Tibial nerve (tissue), 3 donors: Measurements from ENCODE around the gene OR2B2.

Experiments used
- POLR2A ChIP-seq, 2 donors: fragments of 450-650 bp; IDR thresholded peaks; one replicate each; pipeline ENCODE4 v1.6.1; 2017; ENCODE audit warnings: antibody characterized with exemption in 2 of 2, mild to moderate bottlenecking in 2 of 2, moderate library complexity in 2 of 2
- TF ChIP-seq, protein P1 (sequence below), 5 experiments: fragments of 200-600 bp in 3 of 5; fragments of 450-650 bp in 2 of 5; sonication (generic) in 3 of 5; IDR thresholded peaks; one replicate each; pipeline ENCODE4 v1.5.1; 2016 to 2019; ENCODE audit warnings: antibody characterized with exemption in 5 of 5, mild to moderate bottlenecking in 3 of 5, moderate library complexity in 2 of 5

GRCh38 chr6:27902335-27903314 is 9.6 kb downstream of the OR2B2 start:
- TF ChIP-seq, protein P1, sequence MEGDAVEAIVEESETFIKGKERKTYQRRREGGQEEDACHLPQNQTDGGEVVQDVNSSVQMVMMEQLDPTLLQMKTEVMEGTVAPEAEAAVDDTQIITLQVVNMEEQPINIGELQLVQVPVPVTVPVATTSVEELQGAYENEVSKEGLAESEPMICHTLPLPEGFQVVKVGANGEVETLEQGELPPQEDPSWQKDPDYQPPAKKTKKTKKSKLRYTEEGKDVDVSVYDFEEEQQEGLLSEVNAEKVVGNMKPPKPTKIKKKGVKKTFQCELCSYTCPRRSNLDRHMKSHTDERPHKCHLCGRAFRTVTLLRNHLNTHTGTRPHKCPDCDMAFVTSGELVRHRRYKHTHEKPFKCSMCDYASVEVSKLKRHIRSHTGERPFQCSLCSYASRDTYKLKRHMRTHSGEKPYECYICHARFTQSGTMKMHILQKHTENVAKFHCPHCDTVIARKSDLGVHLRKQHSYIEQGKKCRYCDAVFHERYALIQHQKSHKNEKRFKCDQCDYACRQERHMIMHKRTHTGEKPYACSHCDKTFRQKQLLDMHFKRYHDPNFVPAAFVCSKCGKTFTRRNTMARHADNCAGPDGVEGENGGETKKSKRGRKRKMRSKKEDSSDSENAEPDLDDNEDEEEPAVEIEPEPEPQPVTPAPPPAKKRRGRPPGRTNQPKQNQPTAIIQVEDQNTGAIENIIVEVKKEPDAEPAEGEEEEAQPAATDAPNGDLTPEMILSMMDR (IDR thresholded peaks at IDR 0.05), result peak in 1 of 5 experiments; percentile 9
- TF ChIP-seq POLR2A (IDR thresholded peaks at IDR 0.05), result no peak
